Activated naive CD8-positive, alpha-beta T cell treated with anti-CD3 and anti-CD28 coated beads for 36 hours (primary cell): Measurements from ENCODE around the gene ULK4. TPM values are rescaled to one million over a fixed set of nuclear protein-coding genes. Genes with fewer than 3 reads are reported as not detected.

Experiments used
- DNase-seq: peaks from one replicate; pipeline ENCODE4 v3.0.0; 2021
- H3K27ac Mint-ChIP-seq: one replicate; pipeline ENCODE4 v1.8.0; 2022; ENCODE audit warnings: mild to moderate bottlenecking, moderate library complexity, mixed read lengths
- H3K27me3 Mint-ChIP-seq: one replicate; pipeline ENCODE4 v1.8.0; 2022; ENCODE audit warnings: mild to moderate bottlenecking, mixed read lengths
- H3K36me3 Mint-ChIP-seq: one replicate; pipeline ENCODE4 v1.8.0; 2021; ENCODE audit warnings: mild to moderate bottlenecking, mixed read lengths
- H3K4me1 Mint-ChIP-seq: one replicate; pipeline ENCODE4 v1.8.0; 2021; ENCODE audit warnings: mixed read lengths
- H3K4me3 Mint-ChIP-seq: one replicate; pipeline ENCODE4 v1.8.0; 2022; ENCODE audit warnings: mild to moderate bottlenecking, moderate library complexity, mixed read lengths
- H3K9me3 Mint-ChIP-seq: one replicate; pipeline ENCODE4 v1.8.0; 2022; ENCODE audit warnings: mixed read lengths
- total RNA-seq, 2 experiments: library from RNA; stranded (reverse); gene quantifications; one replicate each; pipeline ENCODE4 v1.2.3, GENCODE V29; 2021

ULK4 gene
- total RNA-seq, 2 experiments from 2014 or later: 9.8 to 10.3 TPM

DNA sequence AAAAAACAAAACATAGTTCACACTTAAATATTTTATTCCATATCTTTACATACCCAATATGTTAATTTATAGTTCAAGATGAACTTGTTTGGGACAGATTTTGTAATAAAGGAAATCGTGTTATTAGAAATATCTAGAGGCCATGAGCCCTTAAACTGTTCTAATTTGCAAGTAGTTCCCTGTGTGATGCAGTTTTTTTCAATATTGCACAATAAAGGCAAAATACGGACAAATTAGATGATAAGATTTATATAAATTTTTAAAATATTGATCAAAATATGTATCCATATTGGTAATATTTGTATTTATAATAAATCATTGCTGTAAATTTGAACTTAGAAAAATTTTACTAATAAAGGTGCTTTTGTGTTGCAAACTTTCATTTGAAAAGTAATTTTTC, 738.8 kb downstream of the ULK4 start:
- Mint-ChIP-seq H3K4me3 (no peak overlapping the region), H3K9me3 (no peaks in the 10 kb centered on the region), H3K27me3 (no peaks in the 10 kb centered on the region), H3K36me3 (peaks cover 49% of the 10 kb centered on the region), H3K4me1 (peaks cover 42% of the 10 kb centered on the region), H3K27ac (no peak overlapping the region)
- DNase-seq: no peak

DNA sequence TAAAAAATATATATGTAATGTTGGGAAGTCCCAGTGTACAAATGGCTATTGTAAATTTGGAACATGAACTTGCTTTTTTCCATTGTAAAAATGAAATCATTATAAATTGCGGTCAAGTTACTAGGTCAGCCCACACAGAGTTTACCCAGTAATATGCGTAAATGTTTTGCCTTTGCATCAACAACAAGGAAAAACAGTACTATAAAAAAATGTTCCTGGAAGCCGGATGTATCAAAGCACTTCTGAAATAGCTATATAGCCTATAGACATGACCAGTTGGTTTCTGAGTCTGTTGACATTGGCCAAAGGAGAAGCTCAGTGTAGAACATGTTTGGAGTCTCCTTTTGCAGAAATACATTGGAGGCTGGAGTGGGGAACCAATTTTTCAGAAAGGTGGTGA, 739.4 kb downstream of the ULK4 start:
- no peak for DNase-seq
- H3K27ac Mint-ChIP-seq: no peak overlapping the region
- H3K36me3 Mint-ChIP-seq: peaks cover 46% of the 10 kb centered on the region
- no peak overlapping the region for H3K4me3 Mint-ChIP-seq
- H3K4me1 Mint-ChIP-seq: peaks cover 40% of the 10 kb centered on the region
- H3K9me3 Mint-ChIP-seq: no peaks in the 10 kb centered on the region
- H3K27me3 Mint-ChIP-seq: no peaks in the 10 kb centered on the region

- H3K4me3 Mint-ChIP-seq: no peak overlapping the region
- H3K4me1 Mint-ChIP-seq: peaks cover 42% of the 10 kb centered on the region
- no peak for DNase-seq
- no peaks in the 10 kb centered on the region for H3K9me3 Mint-ChIP-seq
- H3K36me3 Mint-ChIP-seq: peaks cover 44% of the 10 kb centered on the region
- peak overlapping the region; percentile 32 for H3K27ac Mint-ChIP-seq
- no peaks in the 10 kb centered on the region for H3K27me3 Mint-ChIP-seq
These were observed 739.9 kb downstream of the ULK4 start for GRCh38 chr3:41222012-41222411.

DNA sequence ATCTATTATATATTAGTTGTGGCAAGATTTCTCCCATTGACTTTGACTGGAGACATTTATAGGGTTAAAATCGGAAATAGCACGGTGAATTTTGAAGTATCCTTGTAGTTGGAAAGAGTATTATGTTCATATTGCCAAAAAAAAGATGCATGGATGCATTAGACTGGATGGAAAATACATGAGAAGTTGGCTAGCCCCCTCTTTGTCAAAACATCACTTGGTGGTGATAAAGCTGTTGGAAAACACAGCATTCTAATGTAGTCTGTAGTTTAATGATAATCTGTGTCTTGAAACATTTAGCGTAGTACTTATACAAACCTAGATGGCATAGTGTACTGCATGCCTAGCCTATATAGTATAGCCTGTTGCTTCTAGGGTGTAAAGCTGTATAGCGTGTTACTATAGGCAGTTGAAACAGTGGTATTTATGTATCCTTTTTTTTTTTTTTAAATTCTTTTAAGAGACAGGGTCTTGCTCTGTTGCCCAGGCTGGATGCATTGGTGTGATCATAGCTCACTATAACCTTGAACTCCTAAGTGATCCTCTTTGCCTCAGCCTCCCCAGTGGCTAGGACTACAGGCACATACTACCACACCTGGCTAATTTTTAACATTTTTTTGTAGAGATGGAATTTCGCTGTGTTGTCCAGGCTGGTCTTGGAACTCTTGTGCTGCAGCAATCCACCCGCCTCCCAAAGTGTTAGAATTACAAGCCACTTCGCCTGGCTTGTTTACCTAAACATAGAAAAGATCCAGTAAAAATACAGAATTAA, 740.8 kb downstream of the ULK4 start:
- H3K9me3 Mint-ChIP-seq: no peaks in the 10 kb centered on the region
- DNase-seq: no peak
- no peak overlapping the region for H3K27ac Mint-ChIP-seq
- H3K4me1 Mint-ChIP-seq: peaks cover 43% of the 10 kb centered on the region
- H3K4me3 Mint-ChIP-seq: no peak overlapping the region
- no peaks in the 10 kb centered on the region for H3K27me3 Mint-ChIP-seq
- H3K36me3 Mint-ChIP-seq: peaks cover 38% of the 10 kb centered on the region

DNA sequence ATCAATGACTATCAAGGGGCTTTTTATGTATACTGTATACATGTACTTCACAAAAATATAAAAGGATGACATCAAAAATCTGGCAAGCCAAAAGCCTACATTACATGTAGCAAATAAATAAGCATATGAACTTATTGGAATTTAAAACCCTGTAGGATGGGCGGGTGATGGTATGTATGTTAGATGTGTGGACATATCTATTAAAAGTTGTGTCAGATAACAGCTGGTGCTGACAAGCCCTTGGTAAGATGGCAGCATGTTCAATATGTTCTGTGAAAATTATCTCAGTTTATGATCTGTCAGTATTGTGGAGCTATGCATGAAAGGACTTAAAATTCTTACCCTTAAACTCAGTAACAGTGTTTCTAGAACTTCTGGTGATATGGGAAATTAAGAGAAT, 742.5 kb downstream of the ULK4 start:
- no peak for DNase-seq
- no peaks in the 10 kb centered on the region for H3K9me3 Mint-ChIP-seq
- H3K36me3 Mint-ChIP-seq: peaks cover 27% of the 10 kb centered on the region
- H3K27me3 Mint-ChIP-seq: no peaks in the 10 kb centered on the region
- H3K4me1 Mint-ChIP-seq: peaks cover 55% of the 10 kb centered on the region
- no peak overlapping the region for H3K4me3 Mint-ChIP-seq
- no peak overlapping the region for H3K27ac Mint-ChIP-seq

DNA sequence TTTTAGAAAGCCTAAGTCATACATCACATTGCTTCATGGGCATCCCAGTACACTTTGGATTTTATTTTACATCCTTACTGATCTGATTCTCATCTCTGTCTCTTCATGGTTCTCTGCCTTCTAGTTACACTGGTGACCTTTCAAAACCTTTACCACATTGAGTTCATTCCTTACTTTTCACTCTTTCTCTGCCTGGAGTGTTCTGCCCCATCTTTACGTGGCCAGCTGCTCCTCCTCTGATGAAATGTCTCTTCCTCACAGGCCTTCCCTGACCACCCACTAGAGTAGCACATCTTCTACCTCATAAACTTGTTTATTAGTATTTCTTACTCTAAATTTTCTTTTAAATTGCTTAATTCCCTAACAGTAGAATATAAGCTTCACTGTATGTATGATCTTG, 744.9 kb downstream of the ULK4 start:
- Mint-ChIP-seq H3K4me1 (peaks cover 70% of the 10 kb centered on the region), H3K9me3 (peaks cover under 1% of the 10 kb centered on the region), H3K4me3 (no peak overlapping the region), H3K27me3 (no peaks in the 10 kb centered on the region), H3K36me3 (peaks cover 38% of the 10 kb centered on the region), H3K27ac (peak overlapping the region; percentile 68)
- DNase-seq: no peak

DNA sequence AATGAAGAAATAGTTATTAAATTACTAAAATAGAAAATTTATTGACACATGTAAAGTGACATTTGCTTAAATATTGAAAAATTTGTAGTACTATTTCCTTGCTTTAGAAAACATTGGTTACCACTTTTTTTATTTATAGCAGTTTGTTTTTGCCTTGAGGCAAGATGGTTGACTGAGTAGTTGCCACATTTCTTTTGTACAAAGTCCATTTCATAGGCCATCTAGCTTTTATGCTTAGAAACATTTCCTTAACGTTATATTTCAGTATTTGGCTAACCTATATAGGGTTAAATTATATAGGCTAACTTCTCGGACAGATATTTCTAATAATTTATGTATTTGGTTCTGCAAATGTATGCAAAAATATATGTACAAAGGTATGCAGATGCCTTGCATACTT, 745.5 kb downstream of the ULK4 start:
- H3K27me3 Mint-ChIP-seq: no peaks in the 10 kb centered on the region
- no peak for DNase-seq
- H3K4me3 Mint-ChIP-seq: no peak overlapping the region
- H3K9me3 Mint-ChIP-seq: peaks cover 4% of the 10 kb centered on the region
- H3K36me3 Mint-ChIP-seq: peaks cover 38% of the 10 kb centered on the region
- H3K4me1 Mint-ChIP-seq: peaks cover 70% of the 10 kb centered on the region
- no peak overlapping the region for H3K27ac Mint-ChIP-seq

DNA sequence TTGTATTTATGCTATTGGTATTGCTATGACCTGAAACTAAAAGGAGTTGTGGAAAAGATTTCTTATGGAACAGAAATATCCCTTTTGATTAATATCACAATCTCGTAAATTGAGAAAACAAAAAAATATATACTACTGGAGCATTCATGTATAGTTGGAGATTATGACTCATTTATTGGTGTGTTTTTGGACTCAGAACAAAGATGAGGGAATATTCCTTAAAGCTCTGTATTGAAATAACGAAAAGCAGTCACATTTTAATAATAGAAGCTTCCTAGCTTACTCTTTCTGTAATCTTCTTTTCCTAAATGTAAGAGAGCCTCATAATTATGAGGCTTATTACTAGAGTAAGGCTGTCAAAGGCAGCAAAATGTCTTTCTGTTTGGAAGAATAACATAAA, 748.3 kb downstream of the ULK4 start:
- no peak overlapping the region for H3K27ac Mint-ChIP-seq
- peaks cover 65% of the 10 kb centered on the region for H3K4me1 Mint-ChIP-seq
- DNase-seq: no peak
- no peak overlapping the region for H3K4me3 Mint-ChIP-seq
- H3K9me3 Mint-ChIP-seq: peaks cover 11% of the 10 kb centered on the region
- no peaks in the 10 kb centered on the region for H3K27me3 Mint-ChIP-seq
- peaks cover 53% of the 10 kb centered on the region for H3K36me3 Mint-ChIP-seq

GRCh38 chr3:41212088-41212487, 749.8 kb downstream of the ULK4 start:
- H3K9me3 Mint-ChIP-seq: peaks cover 11% of the 10 kb centered on the region
- no peaks in the 10 kb centered on the region for H3K27me3 Mint-ChIP-seq
- DNase-seq: no peak
- H3K27ac Mint-ChIP-seq: no peak overlapping the region
- H3K4me3 Mint-ChIP-seq: no peak overlapping the region
- H3K36me3 Mint-ChIP-seq: peaks cover 52% of the 10 kb centered on the region
- peaks cover 69% of the 10 kb centered on the region for H3K4me1 Mint-ChIP-seq

GRCh38 chr3:41210966-41211365, 750.9 kb downstream of the ULK4 start:
- H3K27ac Mint-ChIP-seq: no peak overlapping the region
- no peak for DNase-seq
- no peak overlapping the region for H3K4me3 Mint-ChIP-seq
- H3K27me3 Mint-ChIP-seq: no peaks in the 10 kb centered on the region
- H3K9me3 Mint-ChIP-seq: peaks cover 11% of the 10 kb centered on the region
- H3K4me1 Mint-ChIP-seq: peaks cover 73% of the 10 kb centered on the region
- H3K36me3 Mint-ChIP-seq: peaks cover 49% of the 10 kb centered on the region

DNA sequence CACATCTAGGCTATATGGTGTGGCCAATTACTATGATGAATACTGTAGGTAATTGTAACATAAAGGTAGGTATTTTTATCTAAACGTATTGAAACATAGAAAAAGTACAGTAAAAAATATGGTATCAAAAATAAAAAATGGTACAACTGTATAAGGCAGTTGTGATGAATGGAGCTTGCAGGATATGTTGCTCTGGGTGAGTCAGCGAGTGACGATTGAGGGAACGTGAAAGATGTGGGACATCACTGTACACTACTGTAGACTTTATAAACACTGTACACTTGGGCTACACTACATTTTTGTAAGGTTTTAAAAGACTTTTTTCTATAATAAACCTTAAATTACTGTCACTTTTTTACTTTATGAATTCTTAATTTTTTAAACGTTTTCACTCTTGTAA, 752.3 kb downstream of the ULK4 start:
- Mint-ChIP-seq H3K4me1 (peaks cover 73% of the 10 kb centered on the region), H3K36me3 (peaks cover 44% of the 10 kb centered on the region), H3K27ac (peak overlapping the region; percentile 16), H3K4me3 (no peak overlapping the region), H3K27me3 (no peaks in the 10 kb centered on the region), H3K9me3 (peaks cover 11% of the 10 kb centered on the region)
- no peak for DNase-seq

- no peak overlapping the region for H3K4me3 Mint-ChIP-seq
- H3K9me3 Mint-ChIP-seq: peaks cover 11% of the 10 kb centered on the region
- no peak for DNase-seq
- H3K4me1 Mint-ChIP-seq: peaks cover 74% of the 10 kb centered on the region
- H3K27ac Mint-ChIP-seq: no peak overlapping the region
- peaks cover 43% of the 10 kb centered on the region for H3K36me3 Mint-ChIP-seq
- no peaks in the 10 kb centered on the region for H3K27me3 Mint-ChIP-seq
These were observed 753.2 kb downstream of the ULK4 start for GRCh38 chr3:41208507-41209220.

DNA sequence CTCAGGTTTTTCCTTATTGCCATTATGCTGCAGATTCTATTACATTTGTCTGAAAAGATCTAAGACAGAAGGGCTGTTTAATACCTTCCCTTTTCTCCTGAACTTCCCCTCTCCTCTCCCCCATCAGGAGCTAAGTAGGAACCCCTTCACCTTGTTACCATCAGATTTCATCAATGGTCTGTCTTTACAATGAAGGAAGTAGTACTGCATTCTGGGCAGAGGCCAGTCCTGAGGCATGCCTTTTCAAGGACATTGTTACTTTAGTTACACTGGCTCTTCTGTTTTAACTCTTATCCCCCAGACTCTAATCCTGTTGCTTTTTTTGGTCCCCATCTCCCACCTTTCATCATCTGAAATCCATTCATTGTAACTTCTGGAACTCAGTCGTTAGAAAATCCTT, 754.5 kb downstream of the ULK4 start:
- H3K4me3 Mint-ChIP-seq: peak overlapping the region; percentile 20
- no peaks in the 10 kb centered on the region for H3K27me3 Mint-ChIP-seq
- H3K9me3 Mint-ChIP-seq: peaks cover 11% of the 10 kb centered on the region
- H3K27ac Mint-ChIP-seq: peak overlapping the region; percentile 26
- peaks cover 73% of the 10 kb centered on the region for H3K4me1 Mint-ChIP-seq
- H3K36me3 Mint-ChIP-seq: peaks cover 34% of the 10 kb centered on the region
- no peak for DNase-seq

DNA sequence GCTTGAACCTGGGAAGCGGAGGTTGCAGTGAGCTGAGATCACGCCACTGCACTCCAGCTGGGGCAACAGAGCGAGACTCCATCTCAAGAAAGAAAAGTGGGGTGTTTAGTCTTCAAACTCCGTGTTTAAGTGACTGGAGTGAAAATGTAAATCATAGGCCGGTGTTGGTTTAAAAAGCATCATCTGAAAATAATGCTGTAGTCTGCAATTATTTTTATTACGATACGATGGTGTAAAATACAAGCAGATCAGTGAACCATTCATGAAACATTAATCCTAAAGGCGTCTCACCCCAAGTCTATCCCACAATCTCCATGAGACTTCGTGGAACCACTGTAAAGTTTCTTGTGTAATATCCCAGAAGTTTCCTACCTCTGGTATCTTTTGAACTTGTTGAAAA, 756.3 kb downstream of the ULK4 start:
- no peak overlapping the region for H3K27ac Mint-ChIP-seq
- no peak overlapping the region for H3K4me3 Mint-ChIP-seq
- H3K9me3 Mint-ChIP-seq: peaks cover 4% of the 10 kb centered on the region
- no peak for DNase-seq
- H3K4me1 Mint-ChIP-seq: peaks cover 75% of the 10 kb centered on the region
- H3K36me3 Mint-ChIP-seq: peaks cover 32% of the 10 kb centered on the region
- H3K27me3 Mint-ChIP-seq: no peaks in the 10 kb centered on the region

GRCh38 chr3:41204369-41204768, 757.5 kb downstream of the ULK4 start:
- Mint-ChIP-seq H3K9me3 (peaks cover 1% of the 10 kb centered on the region), H3K4me1 (peaks cover 72% of the 10 kb centered on the region), H3K36me3 (peaks cover 25% of the 10 kb centered on the region), H3K27ac (no peak overlapping the region), H3K4me3 (no peak overlapping the region), H3K27me3 (no peaks in the 10 kb centered on the region)
- DNase-seq: no peak
